H1 (cell line): ENCODE results near the gene BSDC1. TPM values are rescaled to one million over a fixed set of nuclear protein-coding genes. Genes with fewer than 3 reads are reported as not detected.

Experiments
- CTCF ChIA-PET: fragments of 300-600 bp; sonication (Branson Sonifier 250); formaldehyde crosslinking; loops from one replicate; lab custom pipeline; 2021; ENCODE audit not compliant: partially characterized antibody; lab: Charles Lee
- POLR2A ChIA-PET: fragments of 300-600 bp; sonication (Branson Sonifier 250); formaldehyde crosslinking; loops from one replicate; lab custom pipeline; 2021; ENCODE audit warnings: inconsistent platforms; ENCODE audit not compliant: partially characterized antibody; lab: Charles Lee
- DNase-seq, 2 experiments: peaks; one replicate each; pipeline versions ENCODE4 v3.0.0 to v3.0.0-alpha.2; 2010 to 2022; ENCODE audit warnings: low spot score in 2 of 2, low read depth in 1 of 2, mixed read lengths in 1 of 2
- FAIRE-seq: peaks from 2 replicates; lab custom pipeline; 2011; peaks lifted over from hg19 to GRCh38; lab: Jason Lieb, UNC
- H2AFZ ChIP-seq: 2 replicates; pipeline ENCODE4 v1.8.1; 2012; ENCODE audit warnings: low read length, inconsistent platforms
- H2AK5ac ChIP-seq: 2 replicates; pipeline ENCODE4 v1.6.1; 2013; ENCODE audit warnings: low read depth, low read length
- H2BK120ac ChIP-seq: replicated peaks from 2 replicates; pipeline ENCODE3; 2013; ENCODE audit warnings: low read depth, low read length, inconsistent platforms
- H2BK12ac ChIP-seq: 2 replicates; pipeline ENCODE4 v1.6.1; 2013; ENCODE audit warnings: low read depth, low read length
- H2BK15ac ChIP-seq: 2 replicates; pipeline ENCODE4 v1.6.1; 2013; ENCODE audit warnings: low read length
- H2BK20ac ChIP-seq: 2 replicates; pipeline ENCODE4 v1.6.1; 2013; ENCODE audit warnings: low read length
- H2BK5ac ChIP-seq: 2 replicates; pipeline ENCODE4 v1.6.1; 2013; ENCODE audit warnings: low read depth, low read length
- H3K14ac ChIP-seq: 2 replicates; pipeline ENCODE4 v1.6.1; 2013; ENCODE audit warnings: inconsistent platforms; ENCODE audit not compliant: insufficient read length
- H3K18ac ChIP-seq: 2 replicates; pipeline ENCODE4 v1.6.1; 2013; ENCODE audit warnings: low read length; ENCODE audit errors: extremely low read depth
- H3K23ac ChIP-seq: 2 replicates; pipeline ENCODE4 v1.6.1; 2013; ENCODE audit warnings: inconsistent platforms; ENCODE audit not compliant: insufficient read length
- H3K23me2 ChIP-seq: 2 replicates; pipeline ENCODE4 v1.6.1; 2013; ENCODE audit warnings: low read depth, low read length
- H3K27ac ChIP-seq: 2 replicates; pipeline ENCODE4 v1.6.1; 2011; ENCODE audit warnings: low read depth, low read length, inconsistent platforms
- H3K27me3 ChIP-seq, 4 experiments: replicated peaks in 1 of 4; 1 replicate in 1 of 4; 2 replicates in 3 of 4; pipeline versions ENCODE4 v1.6.1 to v1.8.1; 2011 to 2013; ENCODE audit warnings: low read length in 3 of 4, mild to moderate bottlenecking in 3 of 4, inconsistent platforms in 2 of 4, mixed read lengths in 2 of 4, moderate library complexity in 1 of 4; ENCODE audit not compliant: control insufficient read depth in 3 of 4, insufficient read depth in 3 of 4; ENCODE audit errors: extremely low read depth in 1 of 4
- H3K36me3 ChIP-seq, 4 experiments: 2 replicates each; pipeline versions ENCODE4 v1.6.1 to v1.8.1; 2011 to 2013; ENCODE audit warnings: mild to moderate bottlenecking in 4 of 4, low read length in 3 of 4, moderate library complexity in 2 of 4, control low read depth in 1 of 4, inconsistent platforms in 1 of 4; ENCODE audit not compliant: insufficient read depth in 4 of 4, control insufficient read depth in 2 of 4
- H3K4ac ChIP-seq: replicated peaks from 2 replicates; pipeline ENCODE3; 2013; ENCODE audit warnings: low read length, low read depth, mixed read lengths, inconsistent platforms; ENCODE audit not compliant: insufficient read length
- H3K4me1 ChIP-seq, 4 experiments: replicated peaks in 1 of 4; 1 replicate in 1 of 4; 2 replicates in 3 of 4; pipeline versions ENCODE4 v1.6.1 to v1.8.1; 2011 to 2013; ENCODE audit warnings: low read length in 3 of 4, inconsistent platforms in 2 of 4, mixed read lengths in 1 of 4; ENCODE audit not compliant: insufficient read depth in 4 of 4, control insufficient read depth in 3 of 4
- H3K4me2 ChIP-seq, 2 experiments: 2 replicates each; pipeline versions ENCODE4 v1.6.1 to v1.8.1; 2011 to 2013; ENCODE audit warnings: low read depth in 2 of 2, low read length in 2 of 2, control low read depth in 1 of 2, inconsistent platforms in 1 of 2, mild to moderate bottlenecking in 1 of 2; ENCODE audit not compliant: insufficient read depth in 1 of 2
- H3K4me3 ChIP-seq, 4 experiments: fragments of 200-600, 300-600 bp in 1 of 4; sonication (generic), shearing (Covaris generic), sonication (Bioruptor Twin) in 1 of 4; 2 replicates each; pipeline versions ENCODE4 v1.5.1 to v1.8.1; 2011 to 2016; ENCODE audit warnings: low read length in 4 of 4, low read depth in 3 of 4, control low read depth in 2 of 4, inconsistent platforms in 2 of 4, mild to moderate bottlenecking in 2 of 4, mixed read lengths in 1 of 4, moderate library complexity in 1 of 4; ENCODE audit not compliant: insufficient read depth in 2 of 4; ENCODE audit errors: extremely low read depth in 1 of 4
- H3K56ac ChIP-seq: replicated peaks from 2 replicates; pipeline ENCODE3; 2013; ENCODE audit warnings: low read depth, mild to moderate bottlenecking, mixed read lengths, low read length, inconsistent platforms; ENCODE audit not compliant: insufficient read length
- H3K79me1 ChIP-seq: 2 replicates; pipeline ENCODE4 v1.6.1; 2013; ENCODE audit warnings: low read depth, low read length, control low read depth
- H3K79me2 ChIP-seq, 2 experiments: 2 replicates each; pipeline versions ENCODE4 v1.6.1 to v1.8.1; 2012 to 2013; ENCODE audit warnings: low read length in 2 of 2, mild to moderate bottlenecking in 2 of 2, inconsistent platforms in 1 of 2; ENCODE audit not compliant: insufficient read depth in 2 of 2, control insufficient read depth in 1 of 2
- H3K9ac ChIP-seq, 4 experiments: replicated peaks in 1 of 4; 1 replicate in 1 of 4; 2 replicates in 3 of 4; pipeline versions ENCODE4 v1.6.1 to v1.8.1; 2011 to 2013; ENCODE audit warnings: low read depth in 3 of 4, low read length in 3 of 4, control low read depth in 2 of 4, mild to moderate bottlenecking in 2 of 4, moderate library complexity in 2 of 4, inconsistent platforms in 1 of 4; ENCODE audit errors: extremely low read depth in 1 of 4
- H3K9me3 ChIP-seq, 2 experiments: 2 replicates each; pipeline versions ENCODE4 v1.6.1 to v1.8.1; 2012 to 2013; ENCODE audit warnings: mild to moderate bottlenecking in 2 of 2, moderate library complexity in 2 of 2, control low read depth in 1 of 2, inconsistent platforms in 1 of 2, low read depth in 1 of 2, low read length in 1 of 2, mixed read lengths in 1 of 2; ENCODE audit not compliant: insufficient read depth in 2 of 2
- H4K20me1 ChIP-seq, 2 experiments: replicated peaks in 1 of 2; 2 replicates each; pipeline versions ENCODE3 to v1.8.1; 2011 to 2013; ENCODE audit warnings: inconsistent platforms in 2 of 2, low read length in 2 of 2, mild to moderate bottlenecking in 1 of 2; ENCODE audit not compliant: insufficient read depth in 2 of 2, control insufficient read depth in 1 of 2
- H4K5ac ChIP-seq: 2 replicates; pipeline ENCODE4 v1.6.1; 2013; ENCODE audit warnings: low read length, low read depth, mixed read lengths, inconsistent platforms; ENCODE audit not compliant: insufficient read length
- H4K8ac ChIP-seq: 2 replicates; pipeline ENCODE4 v1.8.0; 2013; ENCODE audit warnings: mild to moderate bottlenecking, moderate library complexity, low read length, inconsistent platforms; ENCODE audit not compliant: insufficient read depth; ENCODE audit errors: extremely low read depth
- H4K91ac ChIP-seq: replicated peaks from 2 replicates; pipeline ENCODE3; 2013; ENCODE audit warnings: low read length, mixed read lengths, inconsistent platforms; ENCODE audit not compliant: insufficient read length
- BCL11A ChIP-seq, 2 experiments: IDR thresholded peaks; one replicate each; pipeline ENCODE4 v1.6.1; 2011; ENCODE audit warnings: low read depth in 2 of 2, low read length in 2 of 2, mild to moderate bottlenecking in 2 of 2
- BRCA1 ChIP-seq: IDR thresholded peaks from 2 replicates; pipeline ENCODE4 v1.6.1; 2012; ENCODE audit warnings: low read depth, low read length, improper control_type of control experiment
- CBX8 ChIP-seq: fragments of 300-800, 300-1000 bp; sonication (generic); IDR thresholded peaks from 2 replicates; pipeline ENCODE4 v1.7.1; 2016; ENCODE audit warnings: low read depth, low read length, borderline replicate concordance
- CHD2 ChIP-seq: IDR thresholded peaks from 2 replicates; pipeline ENCODE4 v1.6.1; 2012; ENCODE audit warnings: low read length, improper control_type of control experiment
- CTBP2 ChIP-seq: IDR thresholded peaks from 2 replicates; pipeline ENCODE4 v1.7.0; 2011; ENCODE audit warnings: borderline replicate concordance, mild to moderate bottlenecking, moderate library complexity, mixed read lengths, low read length; ENCODE audit not compliant: insufficient read depth, insufficient read length
- EP300 ChIP-seq, 2 experiments: IDR thresholded peaks; 1 replicate in 1 of 2; 2 replicates in 1 of 2; pipeline ENCODE4 v1.6.1; 2011 to 2012; ENCODE audit warnings: low read depth in 2 of 2, low read length in 2 of 2, mild to moderate bottlenecking in 2 of 2, borderline replicate concordance in 1 of 2, inconsistent platforms in 1 of 2, moderate library complexity in 1 of 2
- MAFK ChIP-seq: IDR thresholded peaks from 2 replicates; pipeline ENCODE4 v1.6.1; 2012; ENCODE audit warnings: low read depth, mild to moderate bottlenecking, improper control_type of control experiment, low read length
- NANOG ChIP-seq: IDR thresholded peaks from 2 replicates; pipeline ENCODE4 v1.6.1; 2011; ENCODE audit warnings: low read length, low read depth, mild to moderate bottlenecking, inconsistent platforms; ENCODE audit not compliant: insufficient read depth, poor library complexity, severe bottlenecking
- NRF1 ChIP-seq: IDR thresholded peaks from 2 replicates; pipeline ENCODE4 v1.6.1; 2011; ENCODE audit warnings: mild to moderate bottlenecking, low read depth, low read length, improper control_type of control experiment
- SIRT6 ChIP-seq: IDR thresholded peaks from one replicate; pipeline ENCODE4 v1.7.1; 2012; ENCODE audit warnings: low read length, inconsistent platforms
- SP4 ChIP-seq: IDR thresholded peaks from 2 replicates; pipeline ENCODE4 v1.6.1; 2012; ENCODE audit warnings: low read length, inconsistent platforms
- SUZ12 ChIP-seq: fragments of 200-600 bp; sonication (generic); IDR thresholded peaks from 2 replicates; pipeline ENCODE4 v1.6.1; 2012; ENCODE audit warnings: mild to moderate bottlenecking, inconsistent platforms, low read length, moderate library complexity, mixed read lengths
- YY1 ChIP-seq: IDR thresholded peaks from 2 replicates; pipeline ENCODE4 v1.6.1; 2011; ENCODE audit warnings: low read depth, mild to moderate bottlenecking, low read length
- WGBS, 2 experiments: shearing (Covaris generic) in 1 of 2; methylation state at CpG; one replicate each; pipeline versions ENCODE4 v1.1.6 to v1.1.7; 2013 to 2015; ENCODE audit warnings: low lambda C conversion rate in 2 of 2, mixed read lengths in 2 of 2, inconsistent platforms in 1 of 2, low coverage in 1 of 2, missing lambda C conversion rate in 1 of 2; ENCODE audit not compliant: insufficient replicate concordance in 2 of 2, insufficient coverage in 1 of 2, insufficient read length in 1 of 2; ENCODE audit errors: extremely low coverage in 1 of 2, missing lambda C conversion rate in 1 of 2; 5-methylcytosine and 5-hydroxymethylcytosine counted together
- polyA plus RNA-seq, 7 experiments: library from polyadenylated mRNA; depleted of rRNA in 3 of 7; stranded (reverse) in 5 of 7; unstranded in 2 of 7; fragments of >200 nt in 5 of 7; fragments of 200-250 nt in 2 of 7; gene quantifications; 1 replicate in 5 of 7; 2 replicates in 1 of 7; 4 replicates in 1 of 7; pipeline versions ENCODE4 v1.2.1 to v1.2.3, GENCODE V29; 2011 to 2013; ENCODE audit warnings: missing spikeins in 2 of 7, mixed read lengths in 2 of 7
- total RNA-seq: library from RNA; stranded (reverse); fragmentation: NEBNext Ultra II Directional; extraction: Animal tissue kit (Norgen Biotek cat#: 25700); gene quantifications from 2 replicates; pipeline ENCODE4 v1.2.1, GENCODE V29; 2021

BSDC1 gene
- total and polyA plus RNA-seq, 2 of the 8 experiments (the other 6 are each of a cell fraction or from before 2014, with no cell fraction given), result 24.8 to 40.7 TPM

GRCh38 chr1:32380057-32380456, 14.2 kb downstream of the BSDC1 start:
- H2BK20ac ChIP-seq, result no peak overlapping the region
- H2BK5ac ChIP-seq, result no peak overlapping the region
- H3K4ac ChIP-seq, result no peak overlapping the region
- no peaks in the 10 kb centered on the region for H3K79me2 ChIP-seq
- peaks cover 27 to 82% (median 68%) of the 10 kb centered on the region in 4 experiments for H3K36me3 ChIP-seq
- H3K79me1 ChIP-seq, result no peaks in the 10 kb centered on the region
- CTCF ChIA-PET, result no interaction called here
- no peak overlapping the region for H3K14ac ChIP-seq
- H2AFZ ChIP-seq, result no peak overlapping the region
- WGBS, 2 experiments, result 89% methylated on average over 9 of the region's 9 CpGs; no CpG with 5 or more reads in 1 of the 2 experiments
- H3K27ac ChIP-seq, result no peak overlapping the region
- no peak overlapping the region for H2BK15ac ChIP-seq
- H4K5ac ChIP-seq, result no peak overlapping the region
- POLR2A ChIA-PET, result interaction anchor here (1.2 to 1.5 kb wide), 3 partner anchors 11 to 14 kb away, joined by 3 to 6 read pairs (median 4); partner anchors contain the start of gene BSDC1
- no peak for FAIRE-seq
- no peak overlapping the region for H3K9ac ChIP-seq
- no peak overlapping the region for H3K56ac ChIP-seq
- H3K4me2 ChIP-seq, result no peak overlapping the region
- H4K20me1 ChIP-seq, result peaks cover 3 to 4% of the 10 kb centered on the region in 2 experiments
- H4K91ac ChIP-seq, result no peak overlapping the region
- H3K4me1 ChIP-seq, result no peaks in the 10 kb centered on the region
- H3K23ac ChIP-seq, result no peak overlapping the region
- no peaks in the 10 kb centered on the region for H3K27me3 ChIP-seq
- no peak overlapping the region for H4K8ac ChIP-seq
- H3K9me3 ChIP-seq, result no peaks in the 10 kb centered on the region
- H2AK5ac ChIP-seq, result no peak overlapping the region
- H2BK120ac ChIP-seq, result no peak overlapping the region
- DNase-seq, result no peak
- no peak overlapping the region for H3K18ac ChIP-seq
- no peak overlapping the region for H2BK12ac ChIP-seq
- H3K23me2 ChIP-seq, result no peaks in the 10 kb centered on the region
- no peak overlapping the region for H3K4me3 ChIP-seq
- no peak for TF ChIP-seq SIRT6
- TF ChIP-seq SP4, result no peak
- TF ChIP-seq SUZ12, result no peak
- no peak for TF ChIP-seq BRCA1
- no peak for TF ChIP-seq CHD2
- TF ChIP-seq CBX8, result no peak
- TF ChIP-seq MAFK, result no peak
- no peak for TF ChIP-seq EP300 (IDR thresholded peaks at IDR 0.05; ENCODE audit: borderline replicate concordance in 1 of 2, low read depth in 2 of 2, low read length in 2 of 2)
- TF ChIP-seq NANOG, result no peak
- no peak for TF ChIP-seq YY1
- TF ChIP-seq NRF1, result no peak
- no peak for TF ChIP-seq BCL11A (IDR thresholded peaks at IDR 0.05; ENCODE audit: low read depth in 2 of 2, low read length in 2 of 2)
- TF ChIP-seq CTBP2, result no peak
